H1 (cell line): ENCODE data around the gene MAS1L.

Source experiments
- CTCF ChIP-seq, 3 experiments: IDR thresholded peaks; 1 replicate in 2 of 3; 2 replicates in 1 of 3; pipeline versions ENCODE4 v1.5.1 to v1.6.1; 2011; ENCODE audit warnings: low read length in 3 of 3, mild to moderate bottlenecking in 3 of 3, inconsistent platforms in 2 of 3, low read depth in 1 of 3, moderate library complexity in 1 of 3; ENCODE audit not compliant: insufficient read depth in 1 of 3; ENCODE audit errors: control extremely low read depth in 1 of 3
- POLR2AphosphoS5 ChIP-seq: IDR thresholded peaks from 2 replicates; pipeline ENCODE4 v1.6.1; 2011; ENCODE audit warnings: low read depth, low read length

GRCh38 chr6:29465279-29465678 is 22.5 kb downstream of the MAS1L start:
- TF ChIP-seq CTCF (IDR thresholded peaks at IDR 0.05; ENCODE audit: control extremely low read depth in 1 of 3, insufficient read depth in 1 of 3, low read depth in 1 of 3, low read length in 3 of 3), result no peak
- no peak for TF ChIP-seq POLR2AphosphoS5
